Liver (tissue), 9 donors: ENCODE results near the gene PRDX1. TPM values are rescaled to one million over a fixed set of nuclear protein-coding genes. Genes with fewer than 3 reads are reported as not detected.

ENCODE experiments used
- DNase-seq: peaks from one replicate; pipeline ENCODE4 v3.0.0-alpha.2; 2017; ENCODE audit warnings: low spot score
- H3K27ac ChIP-seq, 2 donors: one replicate each; pipeline ENCODE4 v1.7.0; 2013; ENCODE audit warnings: inconsistent platforms in 2 of 2, low read length in 2 of 2, control low read depth in 1 of 2, low read depth in 1 of 2, mild to moderate bottlenecking in 1 of 2
- H3K27me3 ChIP-seq, 4 donors: one replicate each; pipeline versions ENCODE4 v1.6.1 to v1.7.0; 2013; ENCODE audit warnings: low read length in 3 of 4, inconsistent platforms in 1 of 4, mild to moderate bottlenecking in 1 of 4, moderate library complexity in 1 of 4; ENCODE audit not compliant: control insufficient read depth in 4 of 4, insufficient read depth in 4 of 4
- H3K36me3 ChIP-seq, 4 donors: one replicate each; pipeline versions ENCODE4 v1.6.1 to v1.7.0; 2013; ENCODE audit warnings: low read length in 3 of 4, mild to moderate bottlenecking in 3 of 4, low read depth in 1 of 4, moderate library complexity in 1 of 4; ENCODE audit not compliant: control insufficient read depth in 4 of 4, insufficient read depth in 3 of 4
- H3K4me1 ChIP-seq, 4 donors: one replicate each; pipeline versions ENCODE4 v1.6.1 to v1.7.0; 2013; ENCODE audit warnings: low read length in 3 of 4, mild to moderate bottlenecking in 3 of 4, moderate library complexity in 1 of 4; ENCODE audit not compliant: control insufficient read depth in 4 of 4, insufficient read depth in 4 of 4
- H3K4me3 ChIP-seq, 3 donors: one replicate each; pipeline versions ENCODE4 v1.6.1 to v1.7.0; 2013; ENCODE audit warnings: low read length in 3 of 3, control low read depth in 1 of 3, low read depth in 1 of 3, mild to moderate bottlenecking in 1 of 3
- H3K9ac ChIP-seq, 2 donors: one replicate each; pipeline ENCODE4 v1.7.0; 2013; ENCODE audit warnings: low read length in 2 of 2, mild to moderate bottlenecking in 2 of 2, moderate library complexity in 2 of 2, control low read depth in 1 of 2, low read depth in 1 of 2
- H3K9me3 ChIP-seq, 4 donors: one replicate each; pipeline versions ENCODE4 v1.6.1 to v1.7.0; 2013; ENCODE audit warnings: low read length in 3 of 4; ENCODE audit not compliant: control insufficient read depth in 4 of 4
- ATF3 ChIP-seq: IDR thresholded peaks from 2 replicates; pipeline ENCODE4 v1.6.1; 2016; ENCODE audit warnings: antibody characterized with exemption
- CTCF ChIP-seq: fragments of 150-350 bp; IDR thresholded peaks from 2 replicates; pipeline ENCODE4 v1.5.1; 2017; ENCODE audit warnings: improper control_type of control experiment, low read depth, low read length; ENCODE audit not compliant: missing input control
- EGR1 ChIP-seq, 2 donors: IDR thresholded peaks; 2 replicates each; pipeline ENCODE4 v1.6.1; 2016 to 2018; ENCODE audit warnings: antibody characterized with exemption in 2 of 2, low read depth in 2 of 2
- FOXA1 ChIP-seq: IDR thresholded peaks from 2 replicates; pipeline ENCODE4 v1.6.1; 2016; ENCODE audit warnings: antibody characterized with exemption
- FOXA2 ChIP-seq: IDR thresholded peaks from 2 replicates; pipeline ENCODE4 v1.6.1; 2016; ENCODE audit warnings: antibody characterized with exemption
- GABPA ChIP-seq, 2 donors: IDR thresholded peaks in 1 of 2; conservative IDR thresholded peaks in 1 of 2; 2 replicates each; pipeline ENCODE4 v1.6.1; 2016; ENCODE audit warnings: antibody characterized with exemption in 2 of 2, mild to moderate bottlenecking in 1 of 2, moderate library complexity in 1 of 2
- HNF4A ChIP-seq, 2 donors: conservative IDR thresholded peaks; 2 replicates each; pipeline ENCODE4 v1.6.1; 2016; ENCODE audit warnings: antibody characterized with exemption in 2 of 2, mild to moderate bottlenecking in 2 of 2
- JUND ChIP-seq, 2 donors: IDR thresholded peaks; 2 replicates each; pipeline ENCODE4 v1.6.1; 2016; ENCODE audit warnings: antibody characterized with exemption in 2 of 2
- MAX ChIP-seq: IDR thresholded peaks from 2 replicates; pipeline ENCODE4 v1.6.1; 2016; ENCODE audit warnings: antibody characterized with exemption
- NR2F2 ChIP-seq: IDR thresholded peaks from 2 replicates; pipeline ENCODE4 v1.6.1; 2016; ENCODE audit warnings: antibody characterized with exemption
- RAD21 ChIP-seq, 2 donors: IDR thresholded peaks; 2 replicates each; pipeline ENCODE4 v1.6.1; 2016; ENCODE audit warnings: antibody characterized with exemption in 2 of 2, mild to moderate bottlenecking in 2 of 2
- REST ChIP-seq: IDR thresholded peaks from 2 replicates; pipeline ENCODE4 v1.6.1; 2016; ENCODE audit warnings: antibody characterized with exemption, mild to moderate bottlenecking
- RXRA ChIP-seq, 2 donors: IDR thresholded peaks; 2 replicates each; pipeline ENCODE4 v1.6.1; 2017 to 2018; ENCODE audit warnings: antibody characterized with exemption in 2 of 2, mild to moderate bottlenecking in 1 of 2
- SP1 ChIP-seq: IDR thresholded peaks from 2 replicates; pipeline ENCODE4 v1.6.1; 2018; ENCODE audit warnings: antibody characterized with exemption, mild to moderate bottlenecking
- TAF1 ChIP-seq: conservative IDR thresholded peaks from 2 replicates; pipeline ENCODE4 v1.6.1; 2016; ENCODE audit warnings: antibody characterized with exemption, mild to moderate bottlenecking
- YY1 ChIP-seq: IDR thresholded peaks from 2 replicates; pipeline ENCODE4 v1.6.1; 2016; ENCODE audit warnings: antibody characterized with exemption, mild to moderate bottlenecking
- ZBTB33 ChIP-seq: IDR thresholded peaks from 2 replicates; pipeline ENCODE4 v1.6.1; 2016; ENCODE audit warnings: antibody characterized with exemption
- WGBS: extraction: QIAGEN DNeasy Blood & Tissue Kit; methylation state at CpG from one replicate; pipeline ENCODE4 v1.1.7; 2013; 5-methylcytosine and 5-hydroxymethylcytosine counted together
- polyA plus RNA-seq, 2 donors: library from polyadenylated mRNA; stranded (reverse) in 1 of 2; unstranded in 1 of 2; fragments of 200-250 nt in 1 of 2; fragments of >200 nt in 1 of 2; fragmentation: Nextera tagmentation in 1 of 2; extraction: Ambion mirVana in 1 of 2; gene quantifications; one replicate each; pipeline versions ENCODE4 v1.2.1 to v1.2.3, GENCODE V29; 2013 to 2015
- total RNA-seq, 2 donors: library from RNA; depleted of rRNA; stranded (reverse); fragments of >200 nt; gene quantifications; one replicate each; pipeline ENCODE4 v1.2.3, GENCODE V29; 2014
- donor health status: healthy.
- donor health status: healthy.
- donor health status: healthy.
- donor health status: healthy.
- donor health status: healthy.

The PRDX1 gene
- total and polyA plus RNA-seq, 4 donors, result 270 to 623 (median 397) TPM

DNA sequence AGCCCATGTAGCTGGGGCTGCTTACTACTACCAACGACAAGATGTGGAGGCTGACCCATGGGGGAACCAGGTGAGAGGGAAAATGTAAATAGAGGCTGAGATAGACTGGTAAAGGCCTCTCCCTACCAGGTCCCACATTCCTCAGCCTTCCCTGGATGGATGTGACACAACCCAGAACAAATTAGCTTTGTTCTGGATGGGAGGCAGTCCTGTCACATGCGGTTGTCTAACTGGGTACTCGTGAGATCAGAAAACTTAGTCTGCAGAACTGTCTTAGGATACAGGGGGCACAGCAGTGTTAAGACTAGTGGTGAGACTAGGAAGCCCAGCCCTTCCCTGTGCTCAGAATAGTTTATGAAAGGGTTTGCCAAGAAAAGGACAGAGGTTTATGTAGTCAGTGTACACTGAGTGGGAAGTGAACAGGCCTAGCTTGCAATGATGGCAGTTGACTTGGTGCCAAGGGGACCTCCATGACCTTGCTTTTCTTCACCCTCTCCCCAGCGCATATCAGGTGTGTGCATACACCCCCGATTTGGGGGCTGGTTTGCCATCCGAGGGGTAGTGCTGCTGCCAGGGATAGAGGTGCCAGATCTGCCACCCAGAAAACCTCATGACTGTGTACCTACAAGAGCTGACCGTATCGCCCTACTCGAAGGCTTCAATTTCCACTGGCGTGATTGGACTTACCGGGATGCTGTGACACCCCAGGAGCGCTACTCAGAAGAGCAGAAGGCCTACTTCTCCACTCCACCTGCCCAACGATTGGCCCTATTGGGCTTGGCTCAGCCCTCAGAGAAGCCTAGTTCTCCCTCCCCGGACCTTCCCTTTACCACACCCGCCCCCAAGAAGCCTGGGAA lies 13.2 kb downstream of the PRDX1 start:
- TF ChIP-seq FOXA1, result no peak
- no peak for TF ChIP-seq YY1
- no peak for TF ChIP-seq FOXA2
- no peak for TF ChIP-seq SP1
- no peak for TF ChIP-seq GABPA (IDR thresholded peaks at IDR 0.05 in 1 of 2, conservative IDR thresholded peaks at IDR 0.05 in 1 of 2)
- TF ChIP-seq CTCF, result no peak
- no peak for TF ChIP-seq REST
- no peak for TF ChIP-seq HNF4A (conservative IDR thresholded peaks at IDR 0.05)
- no peak for TF ChIP-seq RXRA (IDR thresholded peaks at IDR 0.05)
- no peak for TF ChIP-seq ZBTB33
- TF ChIP-seq TAF1, result no peak
- TF ChIP-seq EGR1 (IDR thresholded peaks at IDR 0.05; ENCODE audit: low read depth in 2 of 2), result no peak
- no peak for TF ChIP-seq NR2F2
- no peak for TF ChIP-seq ATF3
- H3K4me1 ChIP-seq, result peaks cover 5 to 35% (median 18%) of the 10 kb centered on the region in 4 donors
- DNase-seq, result no peak
- 75% methylated on average over 15 of the region's 15 CpGs for WGBS
- no peak overlapping the region for H3K4me3 ChIP-seq
- H3K9me3 ChIP-seq, result no peaks in the 10 kb centered on the region
- no peak overlapping the region for H3K9ac ChIP-seq
- no peaks in the 10 kb centered on the region for H3K27me3 ChIP-seq
- no peak overlapping the region for H3K27ac ChIP-seq
- H3K36me3 ChIP-seq, result peaks cover under 1 to 40% (median 37%) of the 10 kb centered on the region in 4 donors

GRCh38 chr1:45507893-45508292 lies 13.8 kb downstream of the PRDX1 start:
- Histone ChIP-seq H3K9ac (no peak overlapping the region), H3K4me1 (peaks cover 10 to 37% (median 22%) of the 10 kb centered on the region in 4 donors), H3K9me3 (no peaks in the 10 kb centered on the region), H3K36me3 (peaks cover 0 to 35% (median 31%) of the 10 kb centered on the region in 4 donors), H3K27ac (no peak overlapping the region), H3K27me3 (no peaks in the 10 kb centered on the region), H3K4me3 (no peak overlapping the region)
- TF ChIP-seq YY1 (no peak), GABPA (IDR thresholded peaks at IDR 0.05 in 1 of 2, conservative IDR thresholded peaks at IDR 0.05 in 1 of 2) (no peak), MAX (no peak), FOXA2 (no peak), FOXA1 (no peak), REST (no peak), TAF1 (no peak), ATF3 (no peak), RXRA (IDR thresholded peaks at IDR 0.05) (no peak), JUND (IDR thresholded peaks at IDR 0.05) (no peak), NR2F2 (no peak), RAD21 (IDR thresholded peaks at IDR 0.05) (no peak), SP1 (no peak)
- no peak for DNase-seq
- 79% methylated on average over 4 of the region's 4 CpGs for WGBS
